GM18508 (cell line): Measurements from ENCODE around the gene IL6.
"Not testable (repeated sequence)": the region's sequence is repeated elsewhere in the genome, so short reads cannot be mapped to it uniquely, and the experiment has no call there.

Experiments used
- ATAC-seq: cut with Tn5 transposase; IDR thresholded peaks from one replicate; pipeline ENCODE4 v1.9.1; 2021; ENCODE audit warnings: moderate number of reproducible peaks; ENCODE audit not compliant: insufficient read depth, unreplicated experiment

The IL6 gene

DNA sequence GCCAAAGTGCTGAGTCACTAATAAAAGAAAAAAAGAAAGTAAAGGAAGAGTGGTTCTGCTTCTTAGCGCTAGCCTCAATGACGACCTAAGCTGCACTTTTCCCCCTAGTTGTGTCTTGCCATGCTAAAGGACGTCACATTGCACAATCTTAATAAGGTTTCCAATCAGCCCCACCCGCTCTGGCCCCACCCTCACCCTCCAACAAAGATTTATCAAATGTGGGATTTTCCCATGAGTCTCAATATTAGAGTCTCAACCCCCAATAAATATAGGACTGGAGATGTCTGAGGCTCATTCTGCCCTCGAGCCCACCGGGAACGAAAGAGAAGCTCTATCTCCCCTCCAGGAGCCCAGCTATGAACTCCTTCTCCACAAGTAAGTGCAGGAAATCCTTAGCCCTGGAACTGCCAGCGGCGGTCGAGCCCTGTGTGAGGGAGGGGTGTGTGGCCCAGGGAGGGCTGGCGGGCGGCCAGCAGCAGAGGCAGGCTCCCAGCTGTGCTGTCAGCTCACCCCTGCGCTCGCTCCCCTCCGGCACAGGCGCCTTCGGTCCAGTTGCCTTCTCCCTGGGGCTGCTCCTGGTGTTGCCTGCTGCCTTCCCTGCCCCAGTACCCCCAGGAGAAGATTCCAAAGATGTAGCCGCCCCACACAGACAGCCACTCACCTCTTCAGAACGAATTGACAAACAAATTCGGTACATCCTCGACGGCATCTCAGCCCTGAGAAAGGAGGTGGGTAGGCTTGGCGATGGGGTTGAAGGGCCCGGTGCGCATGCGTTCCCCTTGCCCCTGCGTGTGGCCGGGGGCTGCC is at the start of gene IL6:
IL6 (plus strand) TSS at position 294 of the 807 bp plus-strand sequence; CDS start at position 357, 63 bp downstream.
- no peak for ATAC-seq

DNA sequence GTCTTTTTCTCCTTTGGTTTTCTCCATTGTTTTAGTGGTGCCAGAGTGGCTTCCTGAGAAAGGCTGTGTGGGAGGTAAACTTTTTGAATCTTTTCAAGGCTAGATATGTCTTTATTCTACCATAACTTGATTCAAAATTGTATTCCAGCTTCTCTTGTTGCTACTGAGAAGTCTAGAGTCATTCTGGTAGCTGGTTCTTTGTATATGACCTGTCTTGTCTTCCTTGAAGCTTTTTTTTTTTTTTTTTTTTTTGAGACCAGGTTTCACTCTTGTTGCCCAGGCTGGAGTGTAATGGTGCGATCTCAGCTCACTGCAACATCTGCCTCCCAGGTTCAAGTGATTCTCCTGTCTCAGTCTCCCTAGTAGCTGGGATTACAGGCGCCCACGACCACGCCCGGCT is 49.7 kb upstream of the IL6 start:
- not testable (repeated sequence) for ATAC-seq

DNA sequence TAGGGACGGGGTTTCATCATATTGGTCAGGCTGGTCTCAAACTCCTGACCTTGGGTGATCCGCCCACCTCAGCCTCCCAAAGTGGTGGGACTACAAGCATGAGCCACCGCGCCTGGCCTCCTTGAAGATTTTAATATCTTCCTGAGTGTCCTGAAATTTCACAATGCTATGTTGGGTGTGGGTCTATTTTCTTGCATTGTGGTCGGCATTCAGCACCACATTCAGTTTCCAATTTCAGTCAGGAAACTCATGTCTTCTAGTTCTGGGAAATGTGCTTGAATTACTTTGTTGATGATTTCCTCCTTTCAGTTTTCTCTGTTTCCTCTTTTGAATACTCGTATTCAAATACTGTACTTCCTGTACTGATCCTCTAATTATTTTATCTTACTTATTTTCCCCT is 49.3 kb upstream of the IL6 start:
- no peak for ATAC-seq

DNA sequence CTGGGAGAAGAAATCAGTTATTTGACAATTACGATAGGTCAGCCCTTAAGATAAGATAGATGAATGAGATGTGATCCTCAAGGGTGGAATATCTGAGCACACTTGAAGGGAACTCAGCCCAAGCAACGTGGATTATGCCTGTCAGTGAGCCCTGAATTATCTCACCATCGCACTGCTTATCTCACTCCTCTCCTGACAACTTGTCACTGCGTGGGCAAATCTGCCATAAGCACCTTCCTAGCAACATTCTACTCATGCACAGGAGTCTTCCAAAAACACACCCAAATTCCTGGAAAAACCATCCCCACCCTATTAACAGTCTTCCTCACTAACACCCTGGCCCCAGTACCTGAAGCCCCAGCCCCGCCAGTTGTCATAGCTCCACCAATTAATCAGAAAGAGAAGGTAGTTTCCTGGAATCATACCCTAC is 46.5 kb upstream of the IL6 start:
- ATAC-seq, result no peak

DNA sequence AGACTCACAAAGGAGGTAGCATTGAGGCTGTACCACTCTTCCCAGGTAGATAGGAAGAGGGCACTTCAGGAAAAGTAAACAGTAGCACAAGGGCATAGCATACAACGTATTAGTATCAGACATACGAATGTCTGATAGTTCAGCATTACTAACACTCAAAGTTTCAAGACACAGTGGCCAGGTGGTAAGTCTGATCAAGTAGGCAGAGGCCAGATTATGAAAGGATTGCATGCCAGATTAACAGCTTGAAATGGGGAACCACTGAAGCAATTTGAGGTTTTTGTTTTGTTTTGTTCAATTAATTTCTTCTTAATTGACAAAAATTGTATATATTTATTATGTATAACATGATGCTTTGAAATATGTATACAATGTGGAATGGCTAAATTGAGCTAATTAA is 45.7 kb upstream of the IL6 start:
- no peak for ATAC-seq

DNA sequence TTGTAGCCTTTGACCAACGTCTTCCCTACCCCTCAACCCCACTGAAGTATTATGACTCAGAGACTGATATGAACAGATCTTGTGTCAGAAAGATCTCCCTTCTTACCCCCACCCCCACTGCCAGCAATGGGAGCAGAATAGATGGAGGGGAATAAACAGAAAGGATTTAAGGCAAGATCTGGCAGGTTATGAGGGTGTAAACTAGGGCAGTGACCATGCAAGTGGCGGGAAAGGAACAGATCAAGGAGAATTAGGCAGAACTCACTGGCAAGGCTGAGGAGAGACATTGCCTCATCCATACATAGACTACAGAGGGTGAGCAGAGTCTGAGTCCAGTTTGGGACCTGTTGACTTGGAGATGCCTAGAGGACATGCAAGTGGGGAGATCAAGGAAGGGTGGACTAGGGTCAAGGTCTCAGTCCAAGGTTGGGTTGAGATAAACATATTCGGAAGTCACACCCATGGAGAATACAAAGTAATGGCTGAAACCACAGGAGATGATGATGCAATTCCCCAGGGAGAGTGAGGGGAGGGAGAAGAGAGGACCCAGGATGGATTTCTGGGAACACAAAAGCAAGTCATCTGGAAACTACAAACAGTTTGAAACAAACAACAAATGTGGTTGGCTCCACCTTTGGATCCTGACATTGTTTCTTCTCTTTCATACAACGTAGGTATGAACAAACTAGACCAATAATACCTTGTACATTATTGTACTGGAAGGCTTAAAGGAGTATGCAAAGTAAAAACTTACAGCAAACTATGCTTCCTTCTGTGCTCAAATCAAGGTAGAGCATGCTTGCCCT is 44.9 kb upstream of the IL6 start:
- ATAC-seq, result no peak

DNA sequence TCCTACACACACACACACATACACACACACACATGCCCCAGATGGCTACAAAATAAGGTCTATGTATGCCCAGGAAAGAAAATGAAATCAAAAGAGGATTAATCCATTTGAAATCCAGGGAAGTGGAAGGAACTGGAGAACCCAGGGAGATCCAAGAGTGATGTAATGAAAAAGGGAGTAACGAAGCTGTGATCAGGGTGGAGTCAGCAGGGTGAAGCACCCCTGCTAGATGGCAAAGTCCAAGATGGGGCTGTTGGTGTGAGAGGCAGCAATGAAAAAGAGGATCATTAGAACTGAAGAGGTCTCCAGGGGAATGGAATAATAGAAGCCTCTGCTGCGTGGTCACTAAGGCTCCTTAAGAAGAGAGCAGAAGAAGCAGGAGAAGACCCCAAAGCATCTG is 43.6 kb upstream of the IL6 start:
- ATAC-seq, result no peak

DNA sequence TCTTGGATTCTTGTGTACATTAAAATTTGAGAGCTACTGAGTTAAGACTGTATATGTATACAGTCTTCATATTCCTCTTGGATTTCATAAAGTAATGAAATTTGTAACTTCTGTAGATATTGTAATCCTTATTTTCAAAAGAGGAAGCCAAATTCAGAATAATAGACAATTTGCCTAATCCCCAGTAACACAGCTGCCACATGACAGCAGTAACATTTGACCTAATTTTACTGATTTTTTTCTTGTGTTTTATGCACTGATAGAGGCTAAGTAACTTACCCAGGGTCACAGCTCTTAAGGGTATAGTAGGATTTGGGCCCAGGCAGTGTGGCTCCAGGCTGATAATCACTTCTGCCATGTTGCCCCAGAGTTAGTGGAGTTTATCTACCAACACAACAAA is 40.4 kb upstream of the IL6 start:
- ATAC-seq, result no peak

DNA sequence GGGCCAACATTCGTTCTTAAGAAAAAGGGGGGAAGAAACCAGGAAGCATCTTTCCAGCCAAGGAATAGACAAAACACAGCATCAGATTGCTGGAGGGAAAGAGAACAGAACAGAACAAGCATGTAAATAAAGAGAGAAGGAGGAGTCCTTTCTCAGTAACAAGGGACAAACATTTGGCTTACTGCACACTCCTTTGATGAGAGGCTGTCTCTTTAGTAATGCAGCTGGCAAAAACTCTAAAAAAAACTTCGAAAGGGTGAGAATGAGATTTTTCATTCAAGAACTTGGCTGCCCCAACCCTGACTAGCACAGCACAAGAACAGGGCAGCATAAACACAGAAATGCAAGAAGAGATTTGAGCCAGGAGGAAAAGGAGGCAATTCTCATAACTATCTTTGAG is 38.9 kb upstream of the IL6 start:
- ATAC-seq, result no peak

DNA sequence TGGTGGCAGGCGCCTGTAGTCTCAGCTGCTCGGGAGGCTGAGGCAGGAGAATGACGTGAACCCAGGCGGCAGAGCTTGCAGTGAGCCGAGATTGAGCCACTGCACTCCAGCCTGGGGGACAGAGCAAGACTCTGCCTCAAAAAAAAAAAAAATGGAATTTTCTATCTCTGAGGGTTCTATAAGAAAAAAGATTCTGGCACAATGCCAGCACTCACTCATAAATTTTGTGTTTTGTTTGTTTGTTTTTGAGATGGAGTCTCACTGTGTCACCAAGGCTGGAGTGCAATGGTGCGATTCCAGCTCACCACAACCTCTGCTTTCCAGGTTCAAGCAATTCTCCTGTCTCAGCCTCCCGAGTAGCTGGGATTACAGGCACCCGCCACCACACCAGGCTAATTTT is 38.1 kb upstream of the IL6 start:
- ATAC-seq, result not testable (repeated sequence)

DNA sequence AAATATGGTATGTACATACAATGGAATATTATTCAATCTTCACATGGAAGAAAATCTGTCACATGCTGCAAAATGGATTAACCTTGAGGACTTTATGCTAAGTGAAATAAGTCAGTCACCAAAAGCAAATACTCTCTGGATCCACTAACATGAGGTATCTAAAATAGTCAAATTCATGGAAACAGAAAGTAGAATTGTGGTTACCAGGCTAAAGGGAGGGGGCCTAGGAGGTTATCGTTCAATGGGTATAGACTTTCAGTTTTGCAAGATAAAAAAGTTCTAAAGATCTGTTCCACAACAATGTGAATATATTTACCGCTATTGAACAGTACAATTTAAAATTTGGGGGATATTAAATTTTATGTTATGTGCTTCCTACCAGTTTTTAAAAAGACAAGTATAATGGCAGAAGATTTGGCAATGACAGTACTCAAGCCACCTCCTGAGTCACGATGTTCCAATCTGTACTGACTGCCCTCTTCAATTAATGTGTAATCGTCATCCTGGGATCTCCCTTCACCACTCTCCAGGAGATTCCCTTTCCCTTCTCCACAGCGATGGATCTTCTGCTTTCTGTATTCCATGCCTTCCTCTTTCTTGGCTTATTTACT is 32.3 kb upstream of the IL6 start:
- ATAC-seq, result no peak

DNA sequence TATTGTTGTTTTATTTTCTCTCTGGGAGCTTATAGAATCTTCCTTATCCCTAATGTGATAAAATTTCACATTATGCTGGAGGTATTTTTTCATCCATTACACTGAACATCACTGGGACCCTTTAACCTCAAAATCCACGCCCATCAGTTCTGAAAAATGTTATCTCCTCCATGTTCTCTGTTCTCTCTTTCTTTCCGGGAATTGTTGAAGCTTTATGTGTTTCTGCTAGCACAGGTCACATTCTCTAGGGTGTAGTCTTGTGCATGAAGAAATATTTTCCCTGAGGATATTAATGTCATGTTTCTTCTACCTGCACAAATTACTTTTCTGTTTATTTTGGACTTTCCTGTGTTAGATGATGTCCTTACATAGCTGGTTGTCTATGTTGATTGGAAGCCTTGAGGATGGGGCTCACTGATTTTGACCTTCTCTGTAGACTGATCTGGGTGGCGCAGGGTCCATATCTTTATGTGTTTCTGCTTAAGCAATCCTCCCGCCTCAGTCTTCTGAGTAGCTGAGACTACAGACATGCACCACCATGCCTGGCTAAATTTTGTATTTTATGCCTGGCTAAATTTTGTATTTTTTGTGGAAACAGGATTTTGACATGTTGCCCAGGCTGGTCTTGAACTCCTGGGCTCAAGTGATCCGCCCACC is 31.4 kb upstream of the IL6 start:
- no peak for ATAC-seq

DNA sequence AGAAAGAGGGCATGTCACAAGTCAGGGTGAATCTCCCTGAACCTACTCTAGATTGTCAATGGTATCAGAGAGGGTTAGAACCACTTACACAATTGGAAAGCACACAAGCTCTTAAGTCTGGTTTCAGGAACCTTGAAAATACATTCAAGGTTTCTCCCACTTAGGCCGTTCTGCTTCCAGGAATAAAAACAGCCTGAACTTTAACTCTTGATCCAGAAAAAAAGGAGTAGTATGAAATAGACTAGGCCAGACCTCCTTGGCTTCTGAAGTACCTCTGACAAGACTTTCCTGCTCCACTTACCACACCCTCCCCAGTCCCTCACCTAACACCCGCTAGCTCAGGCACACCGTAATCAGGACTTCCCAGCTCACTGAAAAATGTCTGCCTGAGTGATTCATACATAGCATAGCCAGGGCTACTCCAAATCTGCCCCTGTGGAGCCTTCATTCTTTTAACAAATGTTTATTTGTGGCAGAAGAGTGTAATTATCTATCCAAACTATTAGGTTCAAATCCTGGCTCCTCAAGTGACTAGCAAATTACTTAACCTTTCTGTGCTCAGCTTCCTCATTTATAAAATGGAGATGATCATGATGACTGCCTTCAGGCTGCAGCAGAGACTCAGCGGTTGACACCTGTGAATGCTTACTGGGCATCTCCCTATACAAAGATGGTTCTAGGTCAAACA is 30.3 kb upstream of the IL6 start:
- ATAC-seq, result no peak

DNA sequence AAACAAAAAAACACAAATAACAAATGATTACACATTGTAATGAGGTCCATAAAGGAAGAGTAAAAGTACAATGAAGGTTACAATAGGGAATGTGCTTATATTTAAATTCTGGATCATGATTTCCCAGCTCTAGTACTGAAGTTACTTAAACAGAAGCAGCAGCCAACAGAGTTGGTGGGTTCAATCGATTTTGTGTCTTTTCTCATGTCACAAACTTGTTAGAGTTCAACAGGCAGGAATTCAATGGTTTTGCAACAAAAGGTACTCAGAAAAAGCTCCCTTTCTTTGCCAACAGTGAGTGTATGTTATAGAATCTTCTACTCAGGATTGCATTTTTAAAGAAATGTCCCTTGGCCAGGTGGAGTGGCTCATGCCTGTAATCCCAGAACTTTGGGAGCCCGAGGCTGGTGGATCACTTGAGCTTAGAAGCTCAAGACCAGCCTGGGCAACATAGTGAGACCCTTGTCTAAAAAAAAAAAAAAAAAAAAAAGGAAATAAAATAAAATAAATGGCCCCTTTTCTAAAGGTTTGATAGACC is 29.6 kb upstream of the IL6 start:
- ATAC-seq, result no peak

DNA sequence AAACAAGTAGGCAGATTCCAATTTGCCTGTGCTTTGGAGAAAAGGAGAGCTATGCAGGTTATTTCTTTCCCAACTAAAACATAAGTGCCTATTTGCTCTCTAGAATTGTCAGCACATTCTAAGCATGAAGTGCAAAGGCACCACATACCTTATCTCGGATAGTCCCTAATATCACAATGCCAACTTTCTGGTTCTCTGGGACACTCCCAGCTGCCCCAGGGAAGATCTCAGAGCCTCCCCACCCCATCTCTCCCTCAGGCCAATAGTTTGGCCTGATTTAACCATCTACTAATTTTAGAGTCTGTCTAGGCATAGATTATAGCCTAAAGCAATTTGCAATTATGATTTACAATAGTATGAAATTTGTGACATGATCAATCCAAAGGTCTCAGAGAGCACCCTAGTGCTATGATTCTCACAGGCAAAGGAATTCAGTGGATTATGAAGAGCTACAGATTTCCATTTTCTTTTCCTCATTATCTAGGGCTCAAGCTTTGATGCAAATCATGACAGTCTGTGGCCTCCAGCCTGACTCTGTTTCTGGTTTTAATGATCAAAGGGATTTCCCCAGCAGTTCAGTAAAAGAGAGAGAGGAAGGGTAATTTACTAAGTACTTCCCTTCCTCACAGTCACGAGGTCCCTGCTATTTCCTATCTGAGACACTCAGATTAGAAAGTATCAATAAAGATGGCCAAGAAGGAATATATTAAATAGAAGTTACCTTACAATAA is 29.0 kb upstream of the IL6 start:
- no peak for ATAC-seq

DNA sequence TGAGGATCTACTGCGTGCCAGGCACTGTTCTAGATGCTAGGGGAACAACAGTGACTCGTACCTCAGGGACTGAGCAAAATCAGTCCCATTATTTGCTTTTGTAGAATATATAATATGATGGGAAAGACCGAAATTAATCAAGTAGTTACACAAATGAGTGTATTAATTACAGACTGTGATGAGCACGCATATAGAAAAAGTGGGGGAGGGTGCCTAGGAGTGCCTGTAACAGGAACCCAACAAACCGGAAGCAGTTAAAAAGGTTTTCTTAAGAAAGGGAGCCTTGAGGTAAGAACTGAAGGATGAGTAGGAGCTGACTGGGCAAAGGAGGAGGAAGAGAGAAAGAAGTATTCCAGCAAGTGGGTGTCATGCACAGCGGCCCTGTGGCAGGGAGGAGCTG is 28.2 kb upstream of the IL6 start:
- no peak for ATAC-seq

DNA sequence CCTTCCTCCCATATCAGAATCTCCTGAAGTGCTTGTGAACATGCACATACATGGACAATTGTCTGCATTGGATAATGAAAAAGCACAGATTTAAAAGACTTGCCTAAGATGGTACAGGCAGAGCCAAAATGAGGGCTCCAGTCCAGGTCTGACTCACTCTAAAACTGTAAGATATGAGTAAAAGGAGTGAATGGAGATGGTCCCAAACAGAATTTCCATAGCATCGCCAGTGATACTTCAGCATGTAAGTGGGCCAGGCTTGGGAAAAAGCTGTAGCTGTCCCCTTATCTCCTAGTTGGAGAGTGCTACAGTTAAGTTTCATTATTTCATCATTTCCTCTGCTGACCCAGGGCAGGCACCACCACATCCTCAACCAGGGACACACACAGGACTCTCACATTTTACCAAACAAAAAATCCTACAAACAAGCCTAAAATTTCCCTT is 26.4 kb upstream of the IL6 start:
- no peak for ATAC-seq

DNA sequence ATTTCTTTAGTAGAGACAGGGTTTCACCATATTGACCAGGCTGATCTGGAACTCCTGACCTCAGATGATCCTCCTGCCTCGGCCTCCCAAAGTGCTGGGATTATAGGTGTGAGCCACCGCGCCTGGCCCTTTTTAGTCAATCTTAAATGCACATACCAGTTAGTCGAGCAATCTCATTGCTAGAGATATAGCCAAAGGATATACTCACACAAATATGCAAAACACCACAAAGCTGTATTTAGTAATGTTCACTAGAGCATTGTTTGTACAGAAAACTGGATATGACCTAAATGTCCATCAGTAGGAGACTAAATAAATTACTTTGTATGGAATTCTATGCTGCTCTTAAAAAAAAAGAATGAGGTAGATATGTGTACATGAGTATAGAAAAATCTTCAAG is 24.5 kb upstream of the IL6 start:
- no peak for ATAC-seq
